Measurements from ENCODE around the gene FAM50B. TPM values are rescaled to one million over a fixed set of nuclear protein-coding genes. Genes with fewer than 3 reads are reported as not detected.
"Not testable (repeated sequence)": the region's sequence is repeated elsewhere in the genome, so short reads cannot be mapped to it uniquely, and the experiment has no call there.

The FAM50B gene
- total RNA-seq, 2 donors from 2014 or later: 3.2 to 3.9 TPM

- intact Hi-C loops (cut with DNase I): no loop called here
- no peak overlapping the region for H3K9ac ChIP-seq (ENCODE audit: low read depth in 2 of 2, low read length in 2 of 2)
- no peaks in the 10 kb centered on the region for H3K9me3 ChIP-seq
- no peaks in the 10 kb centered on the region for H3K27me3 ChIP-seq
- DNase-seq: no peak
- no peak for TF ChIP-seq CTCF (IDR thresholded peaks at IDR 0.05)
- H3K27ac ChIP-seq: no peak overlapping the region
- no peaks in the 10 kb centered on the region for H3K4me1 ChIP-seq
- H3K36me3 ChIP-seq: no peaks in the 10 kb centered on the region
- H3K4me3 ChIP-seq: no peak overlapping the region
Measured at GRCh38 chr6:3859878-3860552, 10.8 kb downstream of the FAM50B start.

- DNase-seq: no peak
- no peak overlapping the region for H3K4me3 ChIP-seq
- no peak overlapping the region for H3K27ac ChIP-seq
- H3K9ac ChIP-seq (ENCODE audit: low read depth in 2 of 2, low read length in 2 of 2): no peak overlapping the region
- TF ChIP-seq CTCF (IDR thresholded peaks at IDR 0.05): no peak
- H3K9me3 ChIP-seq: no peaks in the 10 kb centered on the region
- no peaks in the 10 kb centered on the region for H3K27me3 ChIP-seq
- no peaks in the 10 kb centered on the region for H3K36me3 ChIP-seq
- intact Hi-C loops (cut with DNase I): no loop called here
- no peaks in the 10 kb centered on the region for H3K4me1 ChIP-seq
Measured at GRCh38 chr6:3861424-3861823, 12.3 kb downstream of the FAM50B start.

GRCh38 chr6:3862038-3862437 is 12.9 kb downstream of the FAM50B start:
- H3K36me3 ChIP-seq: no peaks in the 10 kb centered on the region
- H3K9me3 ChIP-seq: no peaks in the 10 kb centered on the region
- no peaks in the 10 kb centered on the region for H3K4me1 ChIP-seq
- DNase-seq: no peak
- no peak for TF ChIP-seq CTCF (IDR thresholded peaks at IDR 0.05)
- H3K27ac ChIP-seq: no peak overlapping the region
- no peak overlapping the region for H3K9ac ChIP-seq (ENCODE audit: low read depth in 2 of 2, low read length in 2 of 2)
- intact Hi-C loops (cut with DNase I): no loop called here
- H3K27me3 ChIP-seq: no peaks in the 10 kb centered on the region
- no peak overlapping the region for H3K4me3 ChIP-seq

- H3K27me3 ChIP-seq; H3K4me1 ChIP-seq; H3K9ac ChIP-seq (ENCODE audit: low read depth in 2 of 2, low read length in 2 of 2); H3K27ac ChIP-seq; H3K36me3 ChIP-seq; intact Hi-C loops (cut with DNase I); H3K9me3 ChIP-seq; H3K4me3 ChIP-seq; DNase-seq: not testable (repeated sequence)
Measured at GRCh38 chr6:3863322-3863721, 14.1 kb downstream of the FAM50B start.

GRCh38 chr6:3865463-3865862 is 16.3 kb downstream of the FAM50B start:
- Histone ChIP-seq H3K9ac (ENCODE audit: low read depth in 2 of 2, low read length in 2 of 2) (no peak overlapping the region), H3K4me1 (peaks cover 5% of the 10 kb centered on the region), H3K27ac (no peak overlapping the region), H3K36me3 (no peaks in the 10 kb centered on the region), H3K27me3 (no peaks in the 10 kb centered on the region), H3K4me3 (no peak overlapping the region), H3K9me3 (no peaks in the 10 kb centered on the region)
- no peak for TF ChIP-seq CTCF (IDR thresholded peaks at IDR 0.05)
- intact Hi-C loops (cut with DNase I): no loop called here
- DNase-seq: peak; percentile 9

- no peak for DNase-seq
- no peak overlapping the region for H3K27ac ChIP-seq
- H3K4me3 ChIP-seq: no peak overlapping the region
- no peaks in the 10 kb centered on the region for H3K36me3 ChIP-seq
- no peaks in the 10 kb centered on the region for H3K9me3 ChIP-seq
- no peak for TF ChIP-seq CTCF (IDR thresholded peaks at IDR 0.05)
- no peaks in the 10 kb centered on the region for H3K27me3 ChIP-seq
- H3K4me1 ChIP-seq: peaks cover 5% of the 10 kb centered on the region
- intact Hi-C loops (cut with DNase I): no loop called here
- no peak overlapping the region for H3K9ac ChIP-seq (ENCODE audit: low read depth in 2 of 2, low read length in 2 of 2)
Measured at GRCh38 chr6:3867641-3868502, 18.7 kb downstream of the FAM50B start.

All from colonic mucosa (tissue), 4 donors.